Measurements from ENCODE around the gene DUOX1.
"Not testable (repeated sequence)": the region's sequence is repeated elsewhere in the genome, so short reads cannot be mapped to it uniquely, and the experiment has no call there.

Gene DUOX1

GRCh38 chr15:45129651-45130129 lies at the start of gene DUOX1, which contains the start of gene DUOXA1:
TSS of gene DUOX1 (plus strand) at chr15:45129994. CDS start at chr15:45131967, 1,973 bp downstream.
TSS of gene DUOXA1 (minus strand) at chr15:45129879. CDS start at chr15:45123014, 6,865 bp downstream.
- no peak within 1 kb of the TSS for H3K4me3 ChIP-seq (ENCODE audit: control insufficient read depth, low read depth, low read length)
- DNase-seq (ENCODE audit: low read depth) = no peak
- no peak for TF ChIP-seq CTCF (conservative IDR thresholded peaks at IDR 0.05; ENCODE audit: control insufficient read depth, insufficient read depth, low read depth, low read length)

- H3K4me3 ChIP-seq (ENCODE audit: control insufficient read depth, low read depth, low read length); DNase-seq (ENCODE audit: low read depth): not testable (repeated sequence)
Measured at GRCh38 chr15:45080593-45080992, 49.2 kb upstream of the DUOX1 start.

- H3K4me3 ChIP-seq (ENCODE audit: control insufficient read depth, low read depth, low read length); DNase-seq (ENCODE audit: low read depth): not testable (repeated sequence)
Measured at GRCh38 chr15:45082412-45082811, 47.4 kb upstream of the DUOX1 start.

GRCh38 chr15:45083223-45083622 lies 46.6 kb upstream of the DUOX1 start:
- TF ChIP-seq CTCF (conservative IDR thresholded peaks at IDR 0.05; ENCODE audit: control insufficient read depth, insufficient read depth, low read depth, low read length) = no peak
- H3K4me3 ChIP-seq (ENCODE audit: control insufficient read depth, low read depth, low read length) = no peak overlapping the region
- DNase-seq (ENCODE audit: low read depth) = no peak

GRCh38 chr15:45084163-45084562 lies 45.6 kb upstream of the DUOX1 start:
- no peak overlapping the region for H3K4me3 ChIP-seq (ENCODE audit: control insufficient read depth, low read depth, low read length)
- no peak for DNase-seq (ENCODE audit: low read depth)
- TF ChIP-seq CTCF (conservative IDR thresholded peaks at IDR 0.05; ENCODE audit: control insufficient read depth, insufficient read depth, low read depth, low read length) = no peak

- no peak overlapping the region for H3K4me3 ChIP-seq (ENCODE audit: control insufficient read depth, low read depth, low read length)
- no peak for TF ChIP-seq CTCF (conservative IDR thresholded peaks at IDR 0.05; ENCODE audit: control insufficient read depth, insufficient read depth, low read depth, low read length)
- DNase-seq (ENCODE audit: low read depth) = no peak
Measured at GRCh38 chr15:45087513-45087912, 42.3 kb upstream of the DUOX1 start.

- H3K4me3 ChIP-seq (ENCODE audit: control insufficient read depth, low read depth, low read length) = no peak overlapping the region
- peak; percentile 14 for DNase-seq (ENCODE audit: low read depth)
- no peak for TF ChIP-seq CTCF (conservative IDR thresholded peaks at IDR 0.05; ENCODE audit: control insufficient read depth, insufficient read depth, low read depth, low read length)
Measured at GRCh38 chr15:45088801-45089711, 40.7 kb upstream of the DUOX1 start.

All from fibroblast of mammary gland (primary cell).